Measurements from ENCODE around the gene SLC5A1.
"Not testable (repeated sequence)": the region's sequence is repeated elsewhere in the genome, so short reads cannot be mapped to it uniquely, and the experiment has no call there.

GRCh38 chr22:32136881-32137280 lies 93.8 kb downstream of the SLC5A1 start:
- TF ChIP-seq CTCF, POLR2A (IDR thresholded peaks at IDR 0.05): not testable (repeated sequence)
